ENCODE results near the gene ZNF639. TPM values are rescaled to one million over a fixed set of nuclear protein-coding genes. Genes with fewer than 3 reads are reported as not detected.

ZNF639 gene
- total and polyA plus RNA-seq, 2 of the 13 experiments (the other 11 are each of a cell fraction or from before 2014, with no cell fraction given): 11.6 to 42.4 TPM

GRCh38 chr3:179323197-179324110, 623 bp downstream of the ZNF639 start (continued):
- TF ChIP-seq NRL (CRISPR knock-in tag; IDR thresholded peaks at IDR 0.05; ENCODE audit: borderline replicate concordance) (no peak), ZBTB43 (CRISPR knock-in tag; conservative IDR thresholded peaks at IDR 0.05) (peak; percentile 59; the same call in 1 of the 2 replicates), REL (CRISPR knock-in tag; conservative IDR thresholded peaks at IDR 0.05) (0 out of 2 replicates have a peak, but pooled peaks have one; percentile 32), ZNF703 (CRISPR knock-in tag; IDR thresholded peaks at IDR 0.05; ENCODE audit: borderline replicate concordance) (0 out of 2 replicates have a peak, but pooled peaks have one; percentile 59), ZNF350 (CRISPR knock-in tag; IDR thresholded peaks at IDR 0.05; ENCODE audit: borderline replicate concordance, low read depth) (0 out of 2 replicates have a peak, but pooled peaks have one; percentile 40), ZNF670 (CRISPR knock-in tag; IDR thresholded peaks at IDR 0.05; ENCODE audit: borderline replicate concordance) (peak; percentile 76; the same call in 1 of the 2 replicates), ZNF563 (CRISPR knock-in tag; IDR thresholded peaks at IDR 0.05) (no peak), KAT7 (CRISPR knock-in tag; IDR thresholded peaks at IDR 0.05; ENCODE audit: borderline replicate concordance) (peak; percentile 83), KLF12 (CRISPR knock-in tag; IDR thresholded peaks at IDR 0.05; ENCODE audit: borderline replicate concordance) (no peak), TEAD3 (CRISPR knock-in tag; optimal IDR thresholded peaks at IDR 0.05; ENCODE audit: borderline replicate concordance) (peak; percentile 7), NFIB (CRISPR knock-in tag; IDR thresholded peaks at IDR 0.05; ENCODE audit: borderline replicate concordance) (no peak), MIER3 (CRISPR knock-in tag; IDR thresholded peaks at IDR 0.05; ENCODE audit: borderline replicate concordance) (no peak), ZNF142 (CRISPR knock-in tag; IDR thresholded peaks at IDR 0.05) (peak; percentile 88), HOXD1 (CRISPR knock-in tag; IDR thresholded peaks at IDR 0.05) (peak; percentile 63; the same call in 1 of the 2 replicates), ATF5 (CRISPR knock-in tag; IDR thresholded peaks at IDR 0.05; ENCODE audit: low read depth) (no peak), ATRX (CRISPR knock-in tag; IDR thresholded peaks at IDR 0.05; ENCODE audit: borderline replicate concordance) (no peak), ZSCAN31 (CRISPR knock-in tag; IDR thresholded peaks at IDR 0.05; ENCODE audit: low read depth) (peak; percentile 52; the same call in 1 of the 2 replicates), CSRNP1 (CRISPR knock-in tag; IDR thresholded peaks at IDR 0.05) (no peak)
